HL-60/S4 treated with phorbol 12-myristate 13-acetate at 8.2 ng/mL for 4 days and 3 days (cell line): ENCODE data around the gene ACP5.

Source experiments
- in situ Hi-C: fragments of 300-500 bp; cut with MboI; formaldehyde crosslinking; loops from 2 replicates; pipeline ENCODE4 v1.15.0; 2022; ENCODE audit warnings: low sequenced_read_pairs

ACP5 gene

GRCh38 chr19:11551603-11552235 is 25.7 kb downstream of the ACP5 start:
- in situ Hi-C loops, result no loop called here

- in situ Hi-C loops, result no loop called here
Observed at GRCh38 chr19:11550265-11550664, 27.2 kb downstream of the ACP5 start.

GRCh38 chr19:11549386-11549953 is 28.0 kb downstream of the ACP5 start:
- in situ Hi-C loops, result no loop called here

GRCh38 chr19:11547929-11548700 is 29.3 kb downstream of the ACP5 start:
- in situ Hi-C loops, result no loop called here

- in situ Hi-C loops, result no loop called here
Observed at GRCh38 chr19:11541238-11541637, 36.2 kb downstream of the ACP5 start.

- in situ Hi-C loops, result no loop called here
Observed at GRCh38 chr19:11540645-11541044, 36.8 kb downstream of the ACP5 start.

- in situ Hi-C loops, result no loop called here
Observed at GRCh38 chr19:11539495-11540365, 37.7 kb downstream of the ACP5 start.

- in situ Hi-C loops, result no loop called here
Observed at GRCh38 chr19:11538232-11539036, 39.0 kb downstream of the ACP5 start, which contains the start of gene CNN1. Gene CNN1 (plus strand): TSS chr19:11538851. CDS start chr19:11538928, 77 bp downstream.

- in situ Hi-C loops, result no loop called here
Observed at GRCh38 chr19:11535792-11536595, 41.5 kb downstream of the ACP5 start.

- in situ Hi-C loops, result no loop called here
Observed at GRCh38 chr19:11534948-11535347, 42.5 kb downstream of the ACP5 start.

- in situ Hi-C loops, result no loop called here
Observed at GRCh38 chr19:11534538-11534937, 42.9 kb downstream of the ACP5 start.

- in situ Hi-C loops, result no loop called here
Observed at GRCh38 chr19:11530432-11530831, 47.0 kb downstream of the ACP5 start.

- in situ Hi-C loops, result no loop called here
Observed at GRCh38 chr19:11528551-11529341, 48.7 kb downstream of the ACP5 start, which contains the start of gene ECSIT. Gene ECSIT (minus strand): TSS chr19:11529134. CDS start chr19:11519170, 9,964 bp downstream.
